ENCODE data around the gene EBPL. TPM values are rescaled to one million over a fixed set of nuclear protein-coding genes. Genes with fewer than 3 reads are reported as not detected.

Gene EBPL
- polyA plus RNA-seq (2011; rRNA removed): 43.3 and 52.2 TPM in 2 replicates
- 8.8 and 12.0 TPM in 2 replicates for polyA minus RNA-seq (2011; rRNA and poly(A)+ RNA removed)

DNA sequence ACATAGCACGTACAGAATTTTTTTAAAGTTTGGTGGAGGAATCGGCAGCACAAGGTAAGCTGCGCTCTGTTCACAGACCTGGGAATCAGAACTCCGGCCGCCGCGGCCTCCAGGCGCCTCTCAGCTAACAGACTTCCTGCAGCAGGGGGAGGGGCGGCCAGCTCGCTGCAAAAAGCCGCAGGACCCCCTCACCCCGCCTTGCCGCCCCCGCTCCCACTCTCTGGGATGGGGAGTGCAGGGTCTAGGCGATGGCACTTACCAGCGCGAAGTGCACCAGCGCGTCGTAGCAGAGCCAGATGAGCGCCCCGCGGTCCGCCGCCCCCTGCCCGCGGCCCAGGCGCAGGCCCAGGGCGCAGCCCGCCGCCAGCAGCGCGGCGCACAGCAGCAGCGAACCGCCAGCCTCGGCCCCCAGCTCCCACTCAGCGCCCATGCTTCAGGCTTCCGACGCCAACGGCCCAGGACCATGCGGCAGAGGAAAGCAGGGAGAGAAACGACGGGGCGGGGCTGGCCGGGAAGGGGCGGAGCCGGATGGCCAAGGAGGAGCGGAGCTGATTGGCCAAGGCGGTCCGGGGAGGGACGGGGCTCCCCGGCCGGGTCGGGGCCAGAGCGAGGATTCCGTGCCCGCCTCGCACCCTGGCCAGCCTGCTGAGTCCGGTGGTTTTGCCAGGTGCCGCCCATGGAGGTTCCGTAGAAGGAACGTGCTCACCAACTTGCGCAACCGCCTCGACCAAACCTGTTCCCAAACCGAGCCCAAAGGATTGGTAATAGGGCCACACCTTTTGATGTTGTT lies at the start of gene EBPL:
TSS of gene EBPL (minus strand) at position 492 of the 790 bp plus-strand sequence. CDS start at position 430, 62 bp downstream.
- Histone ChIP-seq H3K27me3 (ENCODE audit: control insufficient read depth, insufficient read depth, low read length) (no peaks in the 10 kb centered on the region), H3K4me3 (ENCODE audit: low read depth, low read length) (peak within 1 kb of the TSS; percentile 68), H3K36me3 (ENCODE audit: control insufficient read depth, insufficient read depth, low read length) (no peaks in the 10 kb centered on the region; the same call in 1 of the 2 replicates)
- CTCF ChIA-PET: interaction anchor here (0.9 to 1.8 kb wide), 3 partner anchors 9 to 20 kb away, joined by 3 to 7 read pairs (median 4); no protein-coding TSS in a partner anchor
- POLR2A ChIA-PET: no interaction called here
- TF ChIP-seq, protein P1, sequence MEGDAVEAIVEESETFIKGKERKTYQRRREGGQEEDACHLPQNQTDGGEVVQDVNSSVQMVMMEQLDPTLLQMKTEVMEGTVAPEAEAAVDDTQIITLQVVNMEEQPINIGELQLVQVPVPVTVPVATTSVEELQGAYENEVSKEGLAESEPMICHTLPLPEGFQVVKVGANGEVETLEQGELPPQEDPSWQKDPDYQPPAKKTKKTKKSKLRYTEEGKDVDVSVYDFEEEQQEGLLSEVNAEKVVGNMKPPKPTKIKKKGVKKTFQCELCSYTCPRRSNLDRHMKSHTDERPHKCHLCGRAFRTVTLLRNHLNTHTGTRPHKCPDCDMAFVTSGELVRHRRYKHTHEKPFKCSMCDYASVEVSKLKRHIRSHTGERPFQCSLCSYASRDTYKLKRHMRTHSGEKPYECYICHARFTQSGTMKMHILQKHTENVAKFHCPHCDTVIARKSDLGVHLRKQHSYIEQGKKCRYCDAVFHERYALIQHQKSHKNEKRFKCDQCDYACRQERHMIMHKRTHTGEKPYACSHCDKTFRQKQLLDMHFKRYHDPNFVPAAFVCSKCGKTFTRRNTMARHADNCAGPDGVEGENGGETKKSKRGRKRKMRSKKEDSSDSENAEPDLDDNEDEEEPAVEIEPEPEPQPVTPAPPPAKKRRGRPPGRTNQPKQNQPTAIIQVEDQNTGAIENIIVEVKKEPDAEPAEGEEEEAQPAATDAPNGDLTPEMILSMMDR (IDR thresholded peaks at IDR 0.05; ENCODE audit: insufficient read depth, low read depth, low read length): no peak
- no peak for DNase-seq (ENCODE audit: low read depth)

DNA sequence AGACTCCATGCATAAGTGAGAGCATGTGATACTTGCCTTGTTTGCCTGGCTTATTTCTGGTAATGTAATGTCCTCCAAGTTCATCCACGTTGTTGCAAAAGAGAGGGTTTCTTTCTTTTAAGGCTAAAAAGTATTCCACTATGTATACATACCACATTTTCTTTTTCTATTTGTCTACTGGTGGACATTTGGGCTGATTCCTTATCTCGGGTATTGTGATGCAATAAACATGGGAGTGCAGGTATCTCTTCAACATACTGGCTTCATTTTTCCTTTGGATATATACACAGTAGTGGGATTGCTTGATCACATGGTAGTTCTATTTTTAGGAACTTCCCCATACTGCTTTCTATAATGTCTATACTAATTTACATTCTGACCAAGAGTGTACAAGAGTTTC lies 49.6 kb upstream of the EBPL start:
- Histone ChIP-seq H3K27me3 (ENCODE audit: control insufficient read depth, insufficient read depth, low read length) (no peaks in the 10 kb centered on the region), H3K4me3 (ENCODE audit: low read depth, low read length) (no peak overlapping the region), H3K36me3 (ENCODE audit: control insufficient read depth, insufficient read depth, low read length) (no peaks in the 10 kb centered on the region)
- ChIA-PET POLR2A (no interaction called here), CTCF (no interaction called here)
- DNase-seq (ENCODE audit: low read depth): no peak
- TF ChIP-seq, protein P1 (IDR thresholded peaks at IDR 0.05; ENCODE audit: insufficient read depth, low read depth, low read length): no peak

DNA sequence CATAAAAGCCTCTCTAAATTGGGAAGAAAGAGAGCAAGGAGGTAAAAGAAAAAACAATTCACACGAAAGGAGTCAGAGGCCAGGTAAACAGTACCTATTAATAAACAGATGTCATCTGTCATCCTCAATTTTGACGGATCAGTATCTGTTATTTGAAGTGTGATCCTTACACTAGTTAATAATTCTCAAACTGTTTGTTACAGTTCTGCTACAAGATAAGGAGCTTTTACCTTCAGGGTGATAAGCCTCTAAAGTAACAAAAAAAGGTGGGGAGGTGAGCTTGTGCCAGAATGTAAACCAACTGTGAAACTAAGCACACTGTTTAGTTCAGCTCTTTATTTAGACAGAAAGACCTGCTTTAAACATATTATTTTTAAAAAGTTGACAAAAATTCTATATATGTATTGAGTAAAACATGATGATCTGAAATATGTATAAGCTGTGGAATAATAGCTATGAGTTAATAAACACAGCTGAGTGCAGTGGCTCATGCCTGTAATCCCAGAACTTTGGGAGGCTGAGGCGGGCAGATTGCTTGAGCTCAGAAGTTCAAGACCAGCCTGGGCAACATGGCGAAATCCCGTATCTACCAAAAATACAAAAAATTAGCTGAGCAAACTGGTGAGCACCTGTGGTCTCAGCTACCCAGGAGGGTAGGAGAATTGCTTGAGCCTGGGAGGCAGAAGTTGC lies 48.4 kb upstream of the EBPL start:
- Histone ChIP-seq H3K4me3 (ENCODE audit: low read depth, low read length) (no peak overlapping the region), H3K27me3 (ENCODE audit: control insufficient read depth, insufficient read depth, low read length) (no peaks in the 10 kb centered on the region), H3K36me3 (ENCODE audit: control insufficient read depth, insufficient read depth, low read length) (no peaks in the 10 kb centered on the region)
- ChIA-PET CTCF (interaction anchor here (0.5 to 1.2 kb wide), 2 partner anchors 11 to 1071 kb away, joined by 3 to 4 read pairs; no protein-coding TSS in a partner anchor), POLR2A (no interaction called here)
- no peak for DNase-seq (ENCODE audit: low read depth)
- TF ChIP-seq, protein P1 (IDR thresholded peaks at IDR 0.05; ENCODE audit: insufficient read depth, low read depth, low read length): no peak

DNA sequence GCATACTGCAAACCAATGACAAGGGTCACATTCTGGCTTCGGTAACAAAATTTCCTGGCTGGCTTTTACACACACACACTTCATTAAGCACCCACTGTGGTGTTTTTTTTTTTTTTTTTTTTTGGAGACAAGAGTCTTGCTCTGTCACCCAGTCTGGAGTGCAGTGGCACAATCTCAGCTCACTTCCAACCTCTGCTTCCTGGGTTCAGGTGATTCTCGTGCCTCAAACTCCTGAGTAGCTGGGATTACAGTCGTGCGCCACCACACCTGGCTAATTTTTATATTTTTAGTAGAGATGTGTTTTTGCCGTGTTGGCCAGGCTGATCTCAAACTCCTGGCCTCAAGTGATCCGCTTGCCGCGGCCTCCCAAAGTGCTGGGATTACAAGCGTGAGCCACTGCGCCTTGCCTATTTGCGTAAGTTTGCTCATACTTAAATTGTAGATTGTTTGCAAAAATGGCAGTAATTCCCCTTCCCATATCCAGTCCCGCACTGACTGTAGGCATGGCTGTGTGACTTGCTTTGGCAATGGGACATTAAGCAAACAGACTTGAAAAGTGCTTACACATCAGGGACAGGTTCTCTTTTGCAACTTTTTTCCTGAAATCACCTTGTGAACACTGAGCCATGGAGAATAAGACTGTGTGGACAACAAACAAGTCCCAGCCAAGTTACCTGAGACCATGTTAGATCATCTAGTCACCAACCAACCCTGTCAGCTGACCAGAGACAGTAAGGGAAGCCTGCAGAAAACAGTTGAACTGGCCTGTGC lies 42.1 kb upstream of the EBPL start:
- CTCF ChIA-PET: no interaction called here
- Histone ChIP-seq H3K36me3 (ENCODE audit: control insufficient read depth, insufficient read depth, low read length) (peaks cover 2% of the 10 kb centered on the region), H3K27me3 (ENCODE audit: control insufficient read depth, insufficient read depth, low read length) (no peaks in the 10 kb centered on the region), H3K4me3 (ENCODE audit: low read depth, low read length) (no peak overlapping the region)
- POLR2A ChIA-PET: no interaction called here
- no peak for DNase-seq (ENCODE audit: low read depth)
- TF ChIP-seq, protein P1 (IDR thresholded peaks at IDR 0.05; ENCODE audit: insufficient read depth, low read depth, low read length): no peak
